SK-N-SH treated with all-trans-retinoic acid at 6 μM for 48 hours (cell line): ENCODE measurements around the gene SEC24A.

Experiments
- ATAC-seq: fragments of 200-7000 bp; cut with Tn5 transposase; 3 replicates; pipeline ENCODE4 v1.9.1; 2020; ENCODE audit warnings: mild to moderate bottlenecking, moderate library complexity
- ARNTL ChIP-seq: fragments of 450-650 bp; formaldehyde crosslinking; IDR thresholded peaks from 2 replicates; pipeline ENCODE4 v1.5.0; 2020; ENCODE audit warnings: low read depth, mild to moderate bottlenecking, moderate library complexity, borderline replicate concordance
- BACH2 ChIP-seq: fragments of 250-450 bp; sonication (Bioruptor Pico); IDR thresholded peaks from 2 replicates; pipeline ENCODE4 v1.9.0; 2021; ENCODE audit warnings: mild to moderate bottlenecking, borderline replicate concordance
- CREB5 ChIP-seq: fragments of 250-450 bp; sonication (Bioruptor Pico); IDR thresholded peaks from 2 replicates; pipeline ENCODE4 v1.5.1; 2020; ENCODE audit warnings: low read depth, mild to moderate bottlenecking, moderate library complexity
- CSDC2 ChIP-seq: fragments of 250-450 bp; sonication (Bioruptor Pico); IDR thresholded peaks from 2 replicates; pipeline ENCODE4 v1.5.0; 2020; ENCODE audit warnings: mild to moderate bottlenecking, moderate library complexity
- CSRNP3 ChIP-seq: fragments of 250-450 bp; sonication (Bioruptor Pico); IDR thresholded peaks from 2 replicates; pipeline ENCODE4 v1.5.1; 2021; ENCODE audit warnings: mild to moderate bottlenecking, moderate library complexity
- ESRRG ChIP-seq: fragments of 250-450 bp; sonication (Bioruptor Pico); IDR thresholded peaks from 2 replicates; pipeline ENCODE4 v1.6.1; 2021; ENCODE audit warnings: mild to moderate bottlenecking
- GLIS3 ChIP-seq: fragments of 250-450 bp; sonication (Bioruptor Pico); IDR thresholded peaks from 2 replicates; pipeline ENCODE4 v1.5.0; 2020; ENCODE audit warnings: mild to moderate bottlenecking, moderate library complexity
- ISL1 ChIP-seq: fragments of 250-450 bp; sonication (Bioruptor Pico); IDR thresholded peaks from 2 replicates; pipeline ENCODE4 v2.1.2; 2022; ENCODE audit warnings: mild to moderate bottlenecking, moderate library complexity
- OSR1 ChIP-seq: fragments of 250-450 bp; sonication (Bioruptor Pico); IDR thresholded peaks from 2 replicates; pipeline ENCODE4 v1.8.0; 2022; ENCODE audit warnings: moderate library complexity, mild to moderate bottlenecking, inconsistent platforms
- PATZ1 ChIP-seq: fragments of 250-450 bp; sonication (Bioruptor Pico); IDR thresholded peaks from 2 replicates; pipeline ENCODE4 v1.8.0; 2020; ENCODE audit warnings: mild to moderate bottlenecking, moderate library complexity, borderline replicate concordance
- POU6F1 ChIP-seq: fragments of 250-450 bp; sonication (Bioruptor Pico); IDR thresholded peaks from 2 replicates; pipeline ENCODE4 v1.8.0; 2021; ENCODE audit warnings: low read depth, mild to moderate bottlenecking, moderate library complexity, borderline replicate concordance
- PPARA ChIP-seq: fragments of 250-450 bp; sonication (Bioruptor Pico); IDR thresholded peaks from 2 replicates; pipeline ENCODE4 v1.5.0; 2020; ENCODE audit warnings: mild to moderate bottlenecking, borderline replicate concordance
- RARB ChIP-seq: fragments of 250-450 bp; sonication (Bioruptor Pico); IDR thresholded peaks from 2 replicates; pipeline ENCODE4 v1.8.0; 2021; ENCODE audit warnings: mild to moderate bottlenecking, moderate library complexity
- SNAI2 ChIP-seq: fragments of 250-450 bp; sonication (Bioruptor Pico); IDR thresholded peaks from 2 replicates; pipeline ENCODE4 v1.5.0; 2020; ENCODE audit warnings: mild to moderate bottlenecking, moderate library complexity
- TCF4 ChIP-seq: fragments of 250-450 bp; sonication (Bioruptor Pico); IDR thresholded peaks from 2 replicates; pipeline ENCODE4 v1.8.0; 2021; ENCODE audit warnings: mild to moderate bottlenecking, moderate library complexity, borderline replicate concordance
- TOX ChIP-seq: fragments of 250-450 bp; sonication (Bioruptor Pico); IDR thresholded peaks from 2 replicates; pipeline ENCODE4 v1.8.0; 2021; ENCODE audit warnings: mild to moderate bottlenecking, moderate library complexity, borderline replicate concordance
- TSHZ2 ChIP-seq: fragments of 250-450 bp; sonication (Bioruptor Pico); IDR thresholded peaks from 2 replicates; pipeline ENCODE4 v1.5.0; 2020; ENCODE audit warnings: mild to moderate bottlenecking, moderate library complexity
- ZC3H10 ChIP-seq: fragments of 250-450 bp; sonication (Bioruptor Pico); IDR thresholded peaks from 2 replicates; pipeline ENCODE4 v1.5.1; 2021; ENCODE audit warnings: mild to moderate bottlenecking, moderate library complexity
- ZFP3 ChIP-seq: fragments of 250-450 bp; sonication (Bioruptor Pico); IDR thresholded peaks from 2 replicates; pipeline ENCODE4 v1.5.0; 2020; ENCODE audit warnings: mild to moderate bottlenecking, moderate library complexity
- ZFP30 ChIP-seq: fragments of 450-650 bp; formaldehyde crosslinking; IDR thresholded peaks from 2 replicates; pipeline ENCODE4 v1.5.0; 2022; ENCODE audit warnings: mild to moderate bottlenecking, moderate library complexity
- ZNF565 ChIP-seq: fragments of 450-650 bp; formaldehyde crosslinking; conservative IDR thresholded peaks from 2 replicates; pipeline ENCODE4 v1.5.0; 2020; ENCODE audit warnings: low read depth, mild to moderate bottlenecking, moderate library complexity
- ZNF70 ChIP-seq: fragments of 450-650 bp; formaldehyde crosslinking; IDR thresholded peaks from 2 replicates; pipeline ENCODE4 v1.5.0; 2020; ENCODE audit warnings: mild to moderate bottlenecking, moderate library complexity

SEC24A gene

GRCh38 chr5:134659456-134659855, 10.9 kb downstream of the SEC24A start:
- ATAC-seq: no peak
- no peak for TF ChIP-seq PPARA
- TF ChIP-seq ZFP3 (CRISPR knock-in tag): no peak
- no peak for TF ChIP-seq ESRRG (CRISPR knock-in tag)
- no peak for TF ChIP-seq BACH2 (CRISPR knock-in tag)
- TF ChIP-seq SNAI2 (CRISPR knock-in tag): no peak
- no peak for TF ChIP-seq TSHZ2
- no peak for TF ChIP-seq ZC3H10 (CRISPR knock-in tag)
- TF ChIP-seq ISL1 (CRISPR knock-in tag): no peak
- no peak for TF ChIP-seq TOX (CRISPR knock-in tag)
- no peak for TF ChIP-seq ZNF70 (CRISPR knock-in tag)
- no peak for TF ChIP-seq ZFP30 (CRISPR knock-in tag)
- no peak for TF ChIP-seq PATZ1 (CRISPR knock-in tag)
- TF ChIP-seq, all 23 proteins: peak for 0

- ATAC-seq: no peak
- TF ChIP-seq CSDC2 (CRISPR knock-in tag) (no peak), RARB (CRISPR knock-in tag) (no peak), PATZ1 (CRISPR knock-in tag) (no peak), GLIS3 (no peak), ZNF565 (no peak), SNAI2 (CRISPR knock-in tag) (no peak), ISL1 (CRISPR knock-in tag) (no peak), CREB5 (CRISPR knock-in tag) (no peak), OSR1 (CRISPR knock-in tag) (no peak), ZC3H10 (CRISPR knock-in tag) (no peak), ESRRG (CRISPR knock-in tag) (no peak), BACH2 (CRISPR knock-in tag) (no peak), TCF4 (no peak), TSHZ2 (no peak), ZFP30 (CRISPR knock-in tag) (no peak), TOX (CRISPR knock-in tag) (no peak), CSRNP3 (no peak), POU6F1 (CRISPR knock-in tag) (no peak), PPARA (no peak), ARNTL (CRISPR knock-in tag) (no peak)
- TF ChIP-seq, all 23 proteins: peak for 0
Observed at GRCh38 chr5:134659922-134660321, 11.3 kb downstream of the SEC24A start.
